HepG2 (cell line): Measurements from ENCODE around the gene APOC4. TPM values are rescaled to one million over a fixed set of nuclear protein-coding genes. Genes with fewer than 3 reads are reported as not detected.

Experiments
- GATAD1 ChIP-seq: IDR thresholded peaks from 2 replicates; pipeline ENCODE4 v1.6.1; 2016; ENCODE audit warnings: missing genetic modification reagents, missing compliant biosample characterization
- GLI4 ChIP-seq: sonication (generic); formaldehyde crosslinking; IDR thresholded peaks from 2 replicates; pipeline ENCODE4 v1.5.1; 2020; ENCODE audit warnings: missing genetic modification reagents, mild to moderate bottlenecking, moderate library complexity, borderline replicate concordance
- HNRNPK ChIP-seq: fragments of 200-400 bp; formaldehyde crosslinking; IDR thresholded peaks from 2 replicates; pipeline ENCODE4 v1.6.1; 2018; ENCODE audit warnings: low read length, low read depth, moderate library complexity, mild to moderate bottlenecking; ENCODE audit not compliant: poor library complexity, severe bottlenecking
- HOXA7 ChIP-seq: sonication (generic); formaldehyde crosslinking; IDR thresholded peaks from 2 replicates; pipeline ENCODE4 v1.8.1; 2022; ENCODE audit warnings: mild to moderate bottlenecking, missing genetic modification reagents, moderate library complexity
- MEIS1 ChIP-seq: sonication (generic); formaldehyde crosslinking; IDR thresholded peaks from 2 replicates; pipeline ENCODE4 v1.9.0; 2021; ENCODE audit warnings: mild to moderate bottlenecking, missing genetic modification reagents, moderate library complexity, borderline replicate concordance
- MXD4 ChIP-seq: IDR thresholded peaks from 2 replicates; pipeline ENCODE4 v1.6.1; 2016; ENCODE audit warnings: mild to moderate bottlenecking, missing biosample characterization, missing genetic modification reagents
- MZF1 ChIP-seq: sonication (generic); formaldehyde crosslinking; IDR thresholded peaks from 2 replicates; pipeline ENCODE4 v1.8.1; 2023; ENCODE audit warnings: mild to moderate bottlenecking, missing genetic modification reagents, borderline replicate concordance
- PAF1 ChIP-seq: IDR thresholded peaks from 2 replicates; pipeline ENCODE4 v1.6.1; 2016; ENCODE audit warnings: missing genetic modification reagents, missing compliant biosample characterization
- PITX1 ChIP-seq: sonication (generic); formaldehyde crosslinking; IDR thresholded peaks from 2 replicates; pipeline ENCODE4 v1.5.1; 2020; ENCODE audit warnings: mild to moderate bottlenecking, missing genetic modification reagents
- PRDM4 ChIP-seq: sonication (generic); formaldehyde crosslinking; IDR thresholded peaks from 2 replicates; pipeline ENCODE4 v1.9.0; 2021; ENCODE audit warnings: missing genetic modification reagents, borderline replicate concordance
- SMAD3 ChIP-seq: sonication (generic); formaldehyde crosslinking; IDR thresholded peaks from 2 replicates; pipeline ENCODE4 v1.4.0; 2020; ENCODE audit warnings: missing genetic modification reagents
- THAP11 ChIP-seq: IDR thresholded peaks from 2 replicates; pipeline ENCODE4 v1.6.1; 2016; ENCODE audit warnings: missing biosample characterization, missing genetic modification reagents
- U2AF1 ChIP-seq: fragments of 200-400 bp; formaldehyde crosslinking; optimal IDR thresholded peaks from 2 replicates; pipeline ENCODE3; 2017; ENCODE audit warnings: mild to moderate bottlenecking, low read depth, low read length
- ZBTB21 ChIP-seq: sonication (generic); formaldehyde crosslinking; IDR thresholded peaks from 2 replicates; pipeline ENCODE4 v1.4.0; 2020; ENCODE audit warnings: missing genetic modification reagents
- ZC3H13 ChIP-seq: sonication (generic); formaldehyde crosslinking; IDR thresholded peaks from 2 replicates; pipeline ENCODE4 v1.8.1; 2023; ENCODE audit warnings: mild to moderate bottlenecking, missing genetic modification reagents, moderate library complexity
- ZNF224 ChIP-seq: sonication (generic); formaldehyde crosslinking; IDR thresholded peaks from 2 replicates; pipeline ENCODE4 v1.5.0; 2020; ENCODE audit warnings: mild to moderate bottlenecking, missing genetic modification reagents
- ZNF296 ChIP-seq: sonication (generic); formaldehyde crosslinking; conservative IDR thresholded peaks from 2 replicates; pipeline ENCODE4 v1.5.0; 2020; ENCODE audit warnings: mild to moderate bottlenecking, missing genetic modification reagents
- ZNF484 ChIP-seq: sonication (generic); formaldehyde crosslinking; IDR thresholded peaks from 2 replicates; pipeline ENCODE4 v1.5.1; 2020; ENCODE audit warnings: mild to moderate bottlenecking, low read depth, missing genetic modification reagents, borderline replicate concordance
- ZNF563 ChIP-seq: sonication (generic); formaldehyde crosslinking; IDR thresholded peaks from 2 replicates; pipeline ENCODE4 v1.8.0; 2022; ENCODE audit warnings: mild to moderate bottlenecking, moderate library complexity, missing genetic modification reagents
- ZNF564 ChIP-seq: sonication (generic); formaldehyde crosslinking; IDR thresholded peaks from 2 replicates; pipeline ENCODE4 v1.8.1; 2023; ENCODE audit warnings: mild to moderate bottlenecking, missing genetic modification reagents
- ZNF639 ChIP-seq: conservative IDR thresholded peaks from 2 replicates; pipeline ENCODE4 v1.6.1; 2018; ENCODE audit warnings: missing genetic modification reagents
- ZNF710 ChIP-seq: sonication (generic); formaldehyde crosslinking; IDR thresholded peaks from 2 replicates; pipeline ENCODE4 v1.5.0; 2020; ENCODE audit warnings: mild to moderate bottlenecking, missing genetic modification reagents, borderline replicate concordance
- ZNF816 ChIP-seq: sonication (generic); formaldehyde crosslinking; IDR thresholded peaks from 2 replicates; pipeline ENCODE4 v1.8.0; 2022; ENCODE audit warnings: missing genetic modification reagents, mild to moderate bottlenecking, borderline replicate concordance
- polyA plus RNA-seq, 8 experiments: library from polyadenylated mRNA; depleted of rRNA in 3 of 8; stranded (reverse) in 7 of 8; unstranded in 1 of 8; fragments of >200 nt; fragmentation: Illumina TruSeq in 4 of 8; extraction: Trizol in 4 of 8; gene quantifications; 2 replicates each; pipeline versions ENCODE4 v1.2.1 to v1.2.3, GENCODE V29; 2011 to 2016; ENCODE audit warnings: low read depth in 4 of 8, missing spikeins in 1 of 8, mixed read lengths in 1 of 8; ENCODE audit not compliant: insufficient read depth in 1 of 8
- total RNA-seq, 5 experiments: library from RNA; depleted of rRNA; stranded (reverse); fragments of >200 nt; fragmentation: Illumina TruSeq; extraction: Trizol; gene quantifications; 2 replicates each; pipeline ENCODE4 v1.2.3, GENCODE V29; 2016; ENCODE audit warnings: low read depth in 1 of 5

The APOC4 gene
- total and polyA plus RNA-seq, 2 of the 13 experiments (the other 11 are each of a cell fraction or from before 2014, with no cell fraction given) = 0.46 TPM; not detected in 1

GRCh38 chr19:44925114-44925891, 16.7 kb upstream of the APOC4 start (continued):
- TF ChIP-seq PRDM4 (CRISPR knock-in tag) = no peak
- peak; percentile 93; the same call in 1 of the 2 replicates for TF ChIP-seq SMAD3 (CRISPR knock-in tag)
- 0 out of 2 replicates have a peak, but pooled peaks have one; percentile 65 for TF ChIP-seq GLI4 (CRISPR knock-in tag)
- TF ChIP-seq HOXA7 (CRISPR knock-in tag) = no peak
- no peak for TF ChIP-seq ZNF484 (CRISPR knock-in tag)
- peak; percentile 92; the same call in 1 of the 2 replicates for TF ChIP-seq MXD4 (CRISPR knock-in tag)
- peak; percentile 78; the same call in 1 of the 2 replicates for TF ChIP-seq ZNF639 (CRISPR knock-in tag)
- peak; percentile 78; the same call in 1 of the 2 replicates for TF ChIP-seq ZNF224
- peak; percentile 95 for TF ChIP-seq ZC3H13 (CRISPR knock-in tag)
- peak; percentile 84; the same call in 1 of the 2 replicates for TF ChIP-seq ZNF563 (CRISPR knock-in tag)
- peak; percentile 88; the same call in 1 of the 2 replicates for TF ChIP-seq ZNF296 (CRISPR knock-in tag)
- TF ChIP-seq U2AF1 = peak; percentile 32
- peak; percentile 95 for TF ChIP-seq ZNF564 (CRISPR knock-in tag)
- peak; percentile 97 for TF ChIP-seq PITX1 (CRISPR knock-in tag)
- no peak for TF ChIP-seq PAF1 (CRISPR knock-in tag)
- peak; percentile 80 for TF ChIP-seq GATAD1 (CRISPR knock-in tag)
- TF ChIP-seq ZNF816 (CRISPR knock-in tag) = no peak
- peak; percentile 98 for TF ChIP-seq MZF1 (CRISPR knock-in tag)
- no peak for TF ChIP-seq HNRNPK
- peak; percentile 93 for TF ChIP-seq MEIS1 (CRISPR knock-in tag)
- peak; percentile 96 for TF ChIP-seq ZNF710 (CRISPR knock-in tag)
- peak; percentile 82 for TF ChIP-seq THAP11 (CRISPR knock-in tag)
- TF ChIP-seq ZBTB21 = no peak
